Activated CD4-positive, alpha-beta T cell treated with anti-CD3 and anti-CD28 coated beads, Interleukin-2, amount 10 ng/mL, durations not matched to agents 24 days and 14 days (primary cell): ENCODE measurements around the gene CCDC141. TPM values are rescaled to one million over a fixed set of nuclear protein-coding genes. Genes with fewer than 3 reads are reported as not detected.
A peak's percentile ranks its signal among the peaks of the same experiment; 100 is the strongest.

Source experiments
- DNase-seq: peaks from one replicate; pipeline ENCODE4 v3.0.0; 2022
- H3K27ac Mint-ChIP-seq: one replicate; pipeline ENCODE4 v1.8.0; 2022; ENCODE audit warnings: mild to moderate bottlenecking, mixed read lengths
- H3K27me3 Mint-ChIP-seq: one replicate; pipeline ENCODE4 v1.8.0; 2022; ENCODE audit warnings: mixed read lengths
- H3K36me3 Mint-ChIP-seq: one replicate; pipeline ENCODE4 v1.8.0; 2022; ENCODE audit warnings: low read depth, mild to moderate bottlenecking, mixed read lengths
- H3K4me1 Mint-ChIP-seq: one replicate; pipeline ENCODE4 v1.8.0; 2021; ENCODE audit warnings: mixed read lengths
- H3K4me3 Mint-ChIP-seq: one replicate; pipeline ENCODE4 v1.8.0; 2022; ENCODE audit warnings: mild to moderate bottlenecking, moderate library complexity, mixed read lengths
- H3K9me3 Mint-ChIP-seq: one replicate; pipeline ENCODE4 v1.8.0; 2021; ENCODE audit warnings: mixed read lengths
- intact Hi-C: fragments of 100-400 bp; cut with micrococcal nuclease; formaldehyde crosslinking; loops from one replicate; pipeline ENCODE4 v1.15.1; 2023
- total RNA-seq: library from RNA; stranded (reverse); gene quantifications from 2 replicates; pipeline ENCODE4 v1.2.3, GENCODE V29; 2022

The CCDC141 gene
- total RNA-seq, 1 donor from 2014 or later: 2.5 TPM

DNA sequence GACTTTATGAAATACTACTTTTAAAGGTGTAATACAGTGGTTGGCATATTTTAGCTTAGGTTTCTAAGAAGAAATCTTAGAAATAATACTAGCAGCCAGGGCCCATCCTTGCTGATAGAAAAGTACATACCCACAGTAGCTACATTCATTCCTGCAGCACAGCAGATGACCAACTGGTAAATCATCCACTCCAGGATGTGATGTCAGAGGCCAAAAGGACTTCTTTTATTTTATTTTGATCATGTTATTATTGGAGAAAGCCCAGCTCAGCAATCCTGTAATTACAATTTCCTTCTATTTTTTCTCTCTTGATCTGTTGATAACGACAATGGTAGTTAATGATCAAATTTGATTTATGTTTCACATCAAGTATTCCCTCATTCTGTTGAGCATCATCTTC lies 224.8 kb downstream of the CCDC141 start:
- no peak for DNase-seq
- H3K4me1 Mint-ChIP-seq: peaks cover 4% of the 10 kb centered on the region
- intact Hi-C loops: no loop called here
- H3K36me3 Mint-ChIP-seq: peaks cover 5% of the 10 kb centered on the region
- no peaks in the 10 kb centered on the region for H3K27me3 Mint-ChIP-seq
- no peak overlapping the region for H3K4me3 Mint-ChIP-seq
- no peak overlapping the region for H3K27ac Mint-ChIP-seq
- peaks cover 7% of the 10 kb centered on the region for H3K9me3 Mint-ChIP-seq

DNA sequence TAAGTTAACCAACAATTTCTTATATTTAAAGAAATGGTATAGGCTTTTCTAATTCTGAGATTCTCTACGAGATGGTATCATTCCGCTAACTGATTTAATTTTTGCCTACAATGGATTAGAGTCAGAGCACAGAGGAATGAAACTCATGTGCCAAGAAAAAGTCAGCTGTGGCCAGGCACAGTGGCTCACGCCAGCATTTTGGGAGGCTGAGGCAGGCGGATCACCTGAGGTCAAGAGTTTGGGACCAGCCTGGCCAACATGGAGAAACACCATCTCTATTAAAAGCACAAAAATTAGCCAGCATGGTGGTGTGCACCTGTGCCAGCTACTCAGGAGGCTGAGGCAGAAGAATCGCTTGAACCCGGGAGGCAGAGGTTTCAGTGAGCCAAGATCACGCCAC lies 225.8 kb downstream of the CCDC141 start:
- peaks cover 6% of the 10 kb centered on the region for H3K4me1 Mint-ChIP-seq
- H3K4me3 Mint-ChIP-seq: no peak overlapping the region
- H3K27ac Mint-ChIP-seq: no peak overlapping the region
- no peak for DNase-seq
- intact Hi-C loops: no loop called here
- H3K27me3 Mint-ChIP-seq: no peaks in the 10 kb centered on the region
- H3K36me3 Mint-ChIP-seq: peaks cover 5% of the 10 kb centered on the region
- H3K9me3 Mint-ChIP-seq: peaks cover 6% of the 10 kb centered on the region

DNA sequence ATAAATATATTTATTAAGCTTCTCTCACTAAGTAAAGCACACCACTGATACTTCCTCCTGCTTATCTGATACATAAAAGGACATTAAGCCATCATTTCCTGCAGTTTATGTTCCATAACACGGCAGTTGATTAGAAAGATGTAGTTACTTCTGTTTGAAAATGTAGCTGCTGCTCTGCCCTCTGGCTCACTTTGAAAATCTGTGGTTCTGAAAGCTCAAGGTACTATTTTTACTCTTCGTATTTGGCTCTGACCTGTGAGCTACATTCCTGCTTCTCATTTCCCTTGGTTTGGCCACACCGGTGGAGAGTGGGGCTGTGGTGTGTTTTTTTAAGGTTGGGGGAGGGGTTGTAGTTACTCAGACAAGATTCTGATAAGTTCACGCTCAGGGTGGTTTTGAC lies 229.9 kb downstream of the CCDC141 start:
- H3K9me3 Mint-ChIP-seq: peaks cover 3% of the 10 kb centered on the region
- H3K27me3 Mint-ChIP-seq: no peaks in the 10 kb centered on the region
- H3K4me1 Mint-ChIP-seq: peaks cover 9% of the 10 kb centered on the region
- H3K4me3 Mint-ChIP-seq: peak overlapping the region; percentile 70
- peak overlapping the region; percentile 68 for H3K27ac Mint-ChIP-seq
- no peak for DNase-seq
- H3K36me3 Mint-ChIP-seq: peaks cover 2% of the 10 kb centered on the region
- intact Hi-C loops: no loop called here

DNA sequence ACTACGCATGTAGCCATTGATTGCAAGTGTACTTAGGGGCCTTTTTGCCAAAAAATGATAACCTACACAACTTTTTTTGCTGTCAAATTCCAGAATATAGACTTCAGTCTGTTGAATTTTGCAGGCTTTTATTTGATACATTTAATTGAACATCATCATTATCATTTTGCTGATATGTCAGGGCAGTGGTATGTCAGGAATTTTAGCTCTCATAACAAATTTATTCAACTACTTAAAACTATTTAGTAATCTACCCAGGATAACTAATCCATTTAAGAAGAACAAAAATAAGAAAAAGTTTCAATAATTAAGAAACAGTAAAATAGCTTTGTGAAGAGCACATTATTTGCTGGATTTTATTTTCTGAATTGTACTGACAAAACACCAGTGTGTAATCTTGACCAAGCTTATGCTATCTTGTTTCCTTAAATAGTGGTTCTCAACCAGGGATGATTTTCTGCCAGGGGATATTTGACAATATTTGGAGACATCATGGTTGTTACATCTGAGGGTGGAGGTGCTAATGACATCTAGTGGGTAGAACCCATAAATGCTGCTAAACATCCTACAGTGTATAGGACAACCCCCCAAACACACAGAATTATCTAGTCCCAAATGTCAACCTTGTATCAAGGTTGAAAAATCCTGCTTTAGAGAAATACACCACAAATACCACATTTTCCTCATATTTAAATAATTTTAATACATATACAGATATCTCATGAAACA lies 230.6 kb downstream of the CCDC141 start:
- Mint-ChIP-seq H3K4me3 (no peak overlapping the region), H3K36me3 (peaks cover 2% of the 10 kb centered on the region), H3K9me3 (peaks cover 3% of the 10 kb centered on the region), H3K27me3 (no peaks in the 10 kb centered on the region), H3K4me1 (peaks cover 9% of the 10 kb centered on the region), H3K27ac (no peak overlapping the region)
- intact Hi-C loops: no loop called here
- DNase-seq: no peak

DNA sequence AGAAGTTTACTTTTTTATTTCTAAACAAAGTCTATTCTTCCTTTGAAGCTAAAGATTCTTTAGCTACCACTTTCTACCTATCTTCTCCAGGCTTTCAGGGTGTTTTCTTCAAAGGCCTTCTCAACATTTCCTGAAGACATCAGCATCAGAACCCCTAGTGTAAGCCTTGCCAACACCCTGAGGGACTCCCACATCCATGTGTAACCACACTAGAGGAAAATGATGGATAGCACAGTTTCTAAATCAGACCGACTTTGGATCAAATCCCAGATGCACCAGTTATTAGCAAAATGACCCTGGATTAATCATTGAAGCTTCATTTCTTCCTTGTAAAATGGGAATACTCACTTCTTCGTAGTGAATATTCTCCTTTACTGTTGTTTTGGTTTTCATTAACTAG lies 238.0 kb downstream of the CCDC141 start:
- intact Hi-C loops: no loop called here
- no peak overlapping the region for H3K4me3 Mint-ChIP-seq
- H3K36me3 Mint-ChIP-seq: no peaks in the 10 kb centered on the region
- DNase-seq: no peak
- no peaks in the 10 kb centered on the region for H3K27me3 Mint-ChIP-seq
- H3K4me1 Mint-ChIP-seq: no peaks in the 10 kb centered on the region
- no peaks in the 10 kb centered on the region for H3K9me3 Mint-ChIP-seq
- no peak overlapping the region for H3K27ac Mint-ChIP-seq

DNA sequence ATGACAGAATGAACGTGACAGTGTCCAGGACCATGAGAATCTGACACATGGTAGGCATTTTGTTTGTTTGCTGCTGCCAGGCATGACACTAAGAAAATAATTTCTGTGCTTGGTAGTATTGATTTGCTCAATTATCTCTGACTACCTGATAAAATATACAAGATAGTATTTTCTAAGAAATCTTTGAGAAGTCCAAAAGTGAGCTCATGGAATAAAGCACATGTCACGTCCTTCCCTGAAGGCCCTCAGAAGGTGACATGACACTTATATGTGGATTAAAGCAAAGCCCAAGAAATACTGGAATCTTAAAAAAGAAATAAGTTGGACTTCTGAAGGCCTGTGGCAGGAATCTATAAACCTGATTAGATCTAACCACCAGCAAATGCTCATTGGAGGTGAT lies 238.9 kb downstream of the CCDC141 start:
- intact Hi-C loops: no loop called here
- H3K4me3 Mint-ChIP-seq: no peak overlapping the region
- H3K9me3 Mint-ChIP-seq: no peaks in the 10 kb centered on the region
- no peaks in the 10 kb centered on the region for H3K4me1 Mint-ChIP-seq
- no peak for DNase-seq
- no peak overlapping the region for H3K27ac Mint-ChIP-seq
- H3K27me3 Mint-ChIP-seq: no peaks in the 10 kb centered on the region
- H3K36me3 Mint-ChIP-seq: no peaks in the 10 kb centered on the region

DNA sequence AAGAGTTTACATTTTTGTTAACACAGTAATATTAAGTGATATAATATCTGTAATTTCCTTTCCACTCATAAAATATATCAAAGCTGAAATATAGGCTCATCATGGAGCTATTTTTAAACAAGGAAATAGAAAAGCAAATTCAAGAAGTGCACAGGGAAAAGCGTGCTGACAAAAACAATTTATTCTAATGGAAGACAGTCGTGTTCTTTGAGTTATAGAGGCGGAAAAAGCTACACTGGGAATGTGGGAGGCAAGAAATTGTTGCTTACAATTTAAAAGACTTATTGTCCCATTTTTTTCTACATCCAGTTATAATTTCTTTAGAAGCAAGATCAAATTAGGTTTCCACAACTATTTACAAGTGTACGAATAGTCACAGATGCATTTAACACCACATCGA lies 239.5 kb downstream of the CCDC141 start:
- no peak for DNase-seq
- Mint-ChIP-seq H3K36me3 (no peaks in the 10 kb centered on the region), H3K9me3 (no peaks in the 10 kb centered on the region), H3K4me1 (no peaks in the 10 kb centered on the region), H3K4me3 (no peak overlapping the region), H3K27me3 (no peaks in the 10 kb centered on the region), H3K27ac (no peak overlapping the region)
- intact Hi-C loops: no loop called here

DNA sequence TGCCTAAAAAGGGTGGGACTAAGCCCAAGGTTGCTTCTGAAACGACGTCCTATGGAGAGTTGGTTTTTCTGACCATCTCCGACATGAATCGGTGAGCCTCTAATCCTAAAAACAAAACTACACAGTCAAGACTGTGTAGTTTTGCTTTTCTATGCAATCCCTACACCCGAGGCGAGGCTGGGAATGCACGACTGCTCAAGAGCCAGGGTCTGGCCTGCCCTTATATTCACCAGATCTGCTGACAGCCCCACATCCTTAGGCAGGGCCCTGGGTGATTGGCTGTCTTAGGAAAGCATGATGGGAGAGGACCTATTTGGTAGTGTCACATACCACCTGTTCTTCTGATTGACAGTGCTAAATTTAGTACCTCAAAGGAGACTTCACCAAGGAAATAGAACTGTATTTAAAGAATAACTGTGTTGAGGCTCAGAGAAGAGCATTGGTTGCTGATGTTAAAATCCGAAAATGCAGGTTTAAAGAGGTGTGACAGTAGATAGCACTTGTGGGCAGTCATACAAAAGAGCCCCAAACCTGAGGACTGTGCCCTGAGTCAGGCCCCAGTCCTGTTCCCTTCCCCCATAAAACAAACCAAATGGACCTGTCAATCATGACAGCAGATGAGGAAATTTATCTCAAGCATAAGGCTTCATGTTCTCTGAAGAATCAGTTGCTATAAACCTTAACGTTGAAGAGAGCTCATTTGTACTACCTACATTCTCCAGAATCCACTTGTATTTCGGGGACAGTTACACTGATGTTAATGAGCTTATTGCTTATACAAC lies 242.5 kb downstream of the CCDC141 start, which contains the start of gene TTN:
Gene TTN (minus strand): TSS at position 197 of the 782 bp plus-strand sequence. CDS start 2,781 bp downstream, outside the sequence.
- H3K27ac Mint-ChIP-seq: no peak within 1 kb of the TSS

DNA sequence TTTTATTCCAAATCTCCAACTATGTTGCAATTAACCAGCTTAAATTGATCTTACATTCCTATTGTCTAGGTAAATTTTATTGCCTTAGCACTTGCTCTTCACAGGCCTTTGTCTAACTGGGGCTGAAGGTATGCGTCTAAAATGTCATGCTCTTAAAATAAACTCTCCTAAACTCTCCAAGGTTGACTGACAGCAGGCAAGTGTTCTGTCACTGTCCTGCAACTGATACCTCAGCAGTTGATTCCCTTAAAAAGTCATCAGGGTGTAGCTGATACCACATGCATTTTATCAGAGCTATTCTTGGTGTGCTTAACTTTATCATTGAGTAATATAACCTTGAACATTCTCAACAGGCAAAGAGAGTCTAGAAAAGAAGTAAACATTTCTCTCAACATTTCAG lies 243.4 kb downstream of the CCDC141 start:
- H3K9me3 Mint-ChIP-seq: no peaks in the 10 kb centered on the region
- no peak overlapping the region for H3K4me3 Mint-ChIP-seq
- H3K27me3 Mint-ChIP-seq: no peaks in the 10 kb centered on the region
- intact Hi-C loops: no loop called here
- H3K4me1 Mint-ChIP-seq: no peaks in the 10 kb centered on the region
- DNase-seq: no peak
- H3K27ac Mint-ChIP-seq: no peak overlapping the region
- no peaks in the 10 kb centered on the region for H3K36me3 Mint-ChIP-seq

More for the DNA sequence above, 242.5 kb downstream of the CCDC141 start, which contains the start of gene TTN:
- no peaks in the 10 kb centered on the region for H3K27me3 Mint-ChIP-seq
- no peaks in the 10 kb centered on the region for H3K36me3 Mint-ChIP-seq
- no peak within 1 kb of the TSS for H3K4me3 Mint-ChIP-seq
- intact Hi-C loops: no loop called here
- H3K9me3 Mint-ChIP-seq: no peaks in the 10 kb centered on the region
- no peaks in the 10 kb centered on the region for H3K4me1 Mint-ChIP-seq
- DNase-seq: no peak

DNA sequence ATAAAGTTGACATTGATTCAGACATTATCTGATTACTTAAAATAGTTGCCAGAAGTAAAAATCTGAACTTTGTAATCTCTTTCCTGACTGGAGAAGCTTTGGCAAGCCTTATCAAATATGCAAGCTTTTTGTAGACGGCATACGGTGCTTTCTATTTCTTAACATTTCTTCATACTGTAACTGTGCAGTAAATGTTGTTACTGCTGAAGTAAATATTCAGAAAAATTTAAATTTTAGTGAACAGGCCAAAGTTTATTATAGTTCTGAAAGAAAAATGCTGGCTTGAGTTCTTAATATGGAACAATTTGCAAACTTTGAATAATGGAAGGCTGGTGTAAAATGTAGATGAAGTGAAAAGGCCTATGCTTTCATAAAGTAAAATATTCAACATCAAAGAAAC lies 244.5 kb downstream of the CCDC141 start:
- no peaks in the 10 kb centered on the region for H3K27me3 Mint-ChIP-seq
- intact Hi-C loops: no loop called here
- H3K27ac Mint-ChIP-seq: no peak overlapping the region
- H3K36me3 Mint-ChIP-seq: no peaks in the 10 kb centered on the region
- no peaks in the 10 kb centered on the region for H3K9me3 Mint-ChIP-seq
- no peak overlapping the region for H3K4me3 Mint-ChIP-seq
- DNase-seq: no peak
- H3K4me1 Mint-ChIP-seq: no peaks in the 10 kb centered on the region

DNA sequence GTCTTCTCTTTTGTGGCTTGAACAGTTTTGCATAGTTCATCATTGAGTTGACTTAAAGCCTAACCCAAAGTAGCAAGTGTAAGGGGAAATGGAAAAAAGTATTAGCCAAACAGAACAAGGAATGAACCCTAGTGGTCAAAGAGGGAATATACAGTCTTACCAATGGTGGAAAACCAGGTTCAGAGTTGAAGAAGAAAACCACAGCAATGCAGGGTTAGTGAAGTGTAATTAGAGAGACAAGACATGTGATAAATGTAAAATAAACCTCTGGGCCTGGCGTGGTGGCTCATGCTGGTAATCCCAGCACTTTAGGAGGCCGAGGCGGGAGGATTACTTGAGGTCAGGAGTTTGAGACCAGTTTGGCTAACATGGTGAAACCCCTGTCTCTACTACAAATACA lies 245.1 kb downstream of the CCDC141 start:
- Mint-ChIP-seq H3K4me3 (no peak overlapping the region), H3K4me1 (no peaks in the 10 kb centered on the region), H3K9me3 (no peaks in the 10 kb centered on the region), H3K27me3 (no peaks in the 10 kb centered on the region), H3K27ac (no peak overlapping the region), H3K36me3 (no peaks in the 10 kb centered on the region)
- DNase-seq: no peak
- intact Hi-C loops: no loop called here

DNA sequence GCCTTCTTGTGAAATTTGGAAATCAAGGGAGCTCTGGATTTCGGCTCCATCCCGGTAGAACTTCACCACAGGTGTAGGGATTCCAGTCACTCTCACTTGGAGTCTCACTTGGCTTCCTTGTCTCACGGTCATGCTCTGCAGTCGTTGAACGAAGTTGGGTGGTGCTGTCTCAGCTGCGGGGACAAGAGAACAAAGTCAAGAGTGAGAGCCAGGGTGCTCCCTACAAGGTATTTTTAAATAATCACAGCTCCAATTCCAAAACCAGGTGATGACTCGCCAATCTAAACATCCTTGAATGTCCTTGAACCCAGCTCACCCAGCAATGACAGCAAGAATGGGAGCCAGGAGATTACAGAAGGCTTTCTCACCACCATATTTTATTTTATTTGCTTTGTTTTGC lies 249.4 kb downstream of the CCDC141 start:
- H3K27ac Mint-ChIP-seq: no peak overlapping the region
- H3K4me3 Mint-ChIP-seq: no peak overlapping the region
- DNase-seq: no peak
- H3K27me3 Mint-ChIP-seq: no peaks in the 10 kb centered on the region
- H3K9me3 Mint-ChIP-seq: no peaks in the 10 kb centered on the region
- no peaks in the 10 kb centered on the region for H3K36me3 Mint-ChIP-seq
- intact Hi-C loops: no loop called here
- no peaks in the 10 kb centered on the region for H3K4me1 Mint-ChIP-seq

DNA sequence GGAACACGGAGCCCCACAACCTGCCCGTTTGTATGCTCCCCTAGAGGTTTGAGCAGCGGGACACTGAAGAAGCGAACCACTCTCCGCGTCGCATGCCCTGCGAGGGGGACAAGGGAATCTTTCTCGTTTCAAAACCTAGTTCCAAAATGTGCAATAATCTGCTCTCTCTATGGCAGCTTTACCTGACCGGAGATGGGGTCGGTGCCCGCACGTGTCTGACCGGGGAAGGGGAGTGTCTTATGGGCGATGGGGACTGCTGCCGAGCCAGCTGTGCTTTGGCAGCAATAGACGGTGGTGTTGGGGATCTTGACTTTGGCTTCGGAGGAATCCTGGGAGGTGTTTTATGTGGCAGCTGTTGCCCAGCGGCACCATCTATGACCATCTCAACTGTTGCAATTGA lies 250.6 kb downstream of the CCDC141 start:
- Mint-ChIP-seq H3K27me3 (no peaks in the 10 kb centered on the region), H3K9me3 (no peaks in the 10 kb centered on the region), H3K4me3 (no peak overlapping the region), H3K4me1 (no peaks in the 10 kb centered on the region), H3K36me3 (no peaks in the 10 kb centered on the region), H3K27ac (no peak overlapping the region)
- DNase-seq: no peak
- intact Hi-C loops: loop anchor here (10.0 kb wide), 1 partner anchor 325 kb away; no protein-coding TSS in a partner anchor

DNA sequence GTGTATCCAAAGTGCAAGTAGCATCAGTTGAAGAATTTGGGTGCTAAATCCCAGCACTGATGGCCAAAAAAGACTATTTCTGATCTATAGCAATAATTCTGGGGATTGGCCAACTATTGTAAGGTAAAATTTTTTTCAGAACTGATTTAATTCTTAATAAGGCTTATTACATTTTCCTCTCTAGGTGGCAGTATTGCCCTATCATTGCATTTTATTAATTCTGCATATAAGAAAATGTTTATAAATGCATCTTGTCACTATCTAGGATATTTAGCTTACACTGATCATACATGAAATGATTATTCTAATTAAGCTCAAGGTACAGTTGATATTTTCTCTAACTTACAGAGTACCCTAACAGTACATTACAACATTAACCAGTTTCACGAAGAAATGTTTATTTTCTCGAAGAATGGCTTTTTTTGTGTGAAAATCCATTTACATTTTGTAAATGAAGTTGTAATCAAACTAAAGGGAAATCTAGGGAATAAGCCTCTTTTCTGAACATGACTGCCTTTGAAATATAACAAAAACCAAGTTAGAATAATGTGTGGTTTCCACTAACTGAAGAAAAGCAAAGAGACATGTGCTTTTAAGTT lies 253.8 kb downstream of the CCDC141 start:
- no peaks in the 10 kb centered on the region for H3K4me1 Mint-ChIP-seq
- H3K4me3 Mint-ChIP-seq: no peak overlapping the region
- H3K9me3 Mint-ChIP-seq: no peaks in the 10 kb centered on the region
- intact Hi-C loops: loop anchor here (1.0 to 10.0 kb wide), 3 partner anchors 118 to 645 kb away; no protein-coding TSS in a partner anchor
- no peaks in the 10 kb centered on the region for H3K36me3 Mint-ChIP-seq
- H3K27me3 Mint-ChIP-seq: no peaks in the 10 kb centered on the region
- no peak for DNase-seq
- no peak overlapping the region for H3K27ac Mint-ChIP-seq
